HEK293 (cell line): ENCODE data around the gene ENDOU.

Source experiments
- CTCF ChIA-PET: fragments of 350-600 bp; formaldehyde crosslinking; extraction: SDS; loops from one replicate; lab custom pipeline; 2021; ENCODE audit warnings: antibody characterized with exemption; lab: Yijun Ruan, JAX
- POLR2A ChIA-PET: fragments of 300-600 bp; formaldehyde crosslinking; extraction: SDS; loops from one replicate; lab custom pipeline; 2020; ENCODE audit warnings: antibody characterized with exemption, inconsistent platforms; lab: Yijun Ruan, JAX
- H3K27ac ChIP-seq: fragments of 200-500 bp; sonication (Bioruptor generic); 2 replicates; pipeline ENCODE4 v1.5.1; 2014; ENCODE audit warnings: low read depth, low read length, control low read depth, inconsistent platforms; ENCODE audit errors: extremely low read depth
- H3K36me3 ChIP-seq, 2 experiments: fragments of 200-500 bp in 1 of 2; sonication (Bioruptor generic) in 1 of 2; 1 replicate in 1 of 2; 2 replicates in 1 of 2; pipeline ENCODE4 v1.5.1; 2014 to 2017; ENCODE audit warnings: inconsistent platforms in 2 of 2, low read length in 2 of 2; ENCODE audit not compliant: control insufficient read depth in 2 of 2, insufficient read depth in 1 of 2
- H3K4me1 ChIP-seq: fragments of 200-500 bp; sonication (Bioruptor generic); 2 replicates; pipeline ENCODE4 v1.5.1; 2014; ENCODE audit warnings: mild to moderate bottlenecking, low read length, inconsistent platforms; ENCODE audit not compliant: control insufficient read depth, insufficient read depth
- H3K4me3 ChIP-seq: 2 replicates; pipeline ENCODE4 v1.5.1; 2011; ENCODE audit warnings: low read depth, mild to moderate bottlenecking, control low read depth, low read length, moderate library complexity
- H3K9me3 ChIP-seq: fragments of 200-500 bp; sonication (Bioruptor generic); 2 replicates; pipeline ENCODE4 v1.5.1; 2014; ENCODE audit warnings: low read depth, low read length, inconsistent platforms; ENCODE audit not compliant: control insufficient read depth, insufficient read depth
- BCL11A ChIP-seq: fragments of 450-650 bp; formaldehyde crosslinking; IDR thresholded peaks from 2 replicates; pipeline ENCODE4 v1.5.1; 2016; ENCODE audit warnings: low read depth, missing biosample characterization, missing genetic modification characterization
- EGR2 ChIP-seq: fragments of 450-650 bp; formaldehyde crosslinking; IDR thresholded peaks from 2 replicates; pipeline ENCODE4 v1.5.1; 2016; ENCODE audit warnings: low read depth, missing biosample characterization, missing genetic modification characterization
- HOXC10 ChIP-seq: sonication (generic); formaldehyde crosslinking; IDR thresholded peaks from 2 replicates; pipeline ENCODE4 v1.8.1; 2023; ENCODE audit warnings: mild to moderate bottlenecking, missing genetic modification reagents
- IKZF3 ChIP-seq: fragments of 450-650 bp; IDR thresholded peaks from 2 replicates; pipeline ENCODE4 v1.5.0; 2018; ENCODE audit warnings: missing biosample characterization, mild to moderate bottlenecking, missing genetic modification characterization, moderate library complexity
- PRDM1 ChIP-seq: fragments of 450-650 bp; formaldehyde crosslinking; IDR thresholded peaks from 2 replicates; pipeline ENCODE4; 2016; ENCODE audit warnings: missing biosample characterization, missing genetic modification characterization
- PRDM10 ChIP-seq: fragments of 450-650 bp; formaldehyde crosslinking; IDR thresholded peaks from 2 replicates; pipeline ENCODE4 v1.5.1; 2016; ENCODE audit warnings: missing biosample characterization, missing genetic modification characterization
- SCRT2 ChIP-seq: fragments of 450-650 bp; formaldehyde crosslinking; IDR thresholded peaks from 2 replicates; pipeline ENCODE4 v1.5.1; 2016; ENCODE audit warnings: missing biosample characterization, missing genetic modification characterization
- YY1 ChIP-seq: fragments of 450-650 bp; formaldehyde crosslinking; IDR thresholded peaks from 2 replicates; pipeline ENCODE4 v1.5.1; 2018; ENCODE audit warnings: missing biosample characterization, missing genetic modification characterization
- ZBTB20 ChIP-seq: fragments of 450-650 bp; formaldehyde crosslinking; IDR thresholded peaks from 2 replicates; pipeline ENCODE4 v1.5.1; 2016; ENCODE audit warnings: missing biosample characterization, missing genetic modification characterization
- ZBTB48 ChIP-seq: fragments of 450-650 bp; formaldehyde crosslinking; IDR thresholded peaks from 2 replicates; pipeline ENCODE4 v1.5.1; 2016; ENCODE audit warnings: missing biosample characterization, missing genetic modification characterization
- ZFHX2 ChIP-seq: fragments of 450-650 bp; formaldehyde crosslinking; conservative IDR thresholded peaks from 2 replicates; pipeline ENCODE4 v1.5.1; 2016; ENCODE audit warnings: missing biosample characterization, missing genetic modification characterization
- ZNF114 ChIP-seq: fragments of 450-650 bp; formaldehyde crosslinking; IDR thresholded peaks from 2 replicates; pipeline ENCODE4 v1.5.0; 2017; ENCODE audit warnings: missing biosample characterization, missing genetic modification characterization
- ZNF121 ChIP-seq: fragments of 450-650 bp; formaldehyde crosslinking; IDR thresholded peaks from 2 replicates; pipeline ENCODE4 v1.5.1; 2016; ENCODE audit warnings: missing biosample characterization, missing genetic modification characterization
- ZNF2 ChIP-seq: fragments of 450-650 bp; formaldehyde crosslinking; IDR thresholded peaks from 2 replicates; pipeline ENCODE4 v1.5.1; 2016; ENCODE audit warnings: missing biosample characterization, missing genetic modification characterization
- ZNF423 ChIP-seq: fragments of 450-650 bp; formaldehyde crosslinking; IDR thresholded peaks from 2 replicates; pipeline ENCODE4 v1.5.1; 2016; ENCODE audit warnings: missing biosample characterization, missing genetic modification characterization
- ZNF513 ChIP-seq: fragments of 450-650 bp; IDR thresholded peaks from 2 replicates; pipeline ENCODE4 v1.5.1; 2018; ENCODE audit warnings: missing biosample characterization, missing genetic modification characterization
- ZNF560 ChIP-seq: fragments of 450-650 bp; formaldehyde crosslinking; IDR thresholded peaks from 2 replicates; pipeline ENCODE4 v1.5.1; 2017; ENCODE audit warnings: missing biosample characterization, missing genetic modification characterization, borderline replicate concordance
- ZNF626 ChIP-seq: fragments of 450-650 bp; sonication (Bioruptor Pico); formaldehyde crosslinking; IDR thresholded peaks from 2 replicates; pipeline ENCODE4 v1.5.1; 2018; ENCODE audit warnings: missing biosample characterization, missing genetic modification characterization, inconsistent platforms
- ZNF677 ChIP-seq: fragments of 450-650 bp; IDR thresholded peaks from 2 replicates; pipeline ENCODE4 v1.5.0; 2018; ENCODE audit warnings: missing biosample characterization, mild to moderate bottlenecking, missing genetic modification characterization, moderate library complexity
- ZNF768 ChIP-seq: fragments of 450-650 bp; formaldehyde crosslinking; IDR thresholded peaks from 2 replicates; pipeline ENCODE4 v1.5.1; 2018; ENCODE audit warnings: missing biosample characterization, mild to moderate bottlenecking, missing genetic modification characterization
- ZNF776 ChIP-seq: fragments of 450-650 bp; formaldehyde crosslinking; IDR thresholded peaks from 2 replicates; pipeline ENCODE4 v1.5.0; 2017; ENCODE audit warnings: missing biosample characterization, missing genetic modification characterization, borderline replicate concordance
- ZNF830 ChIP-seq: fragments of 450-650 bp; IDR thresholded peaks from 2 replicates; pipeline ENCODE4 v1.5.0; 2018; ENCODE audit warnings: missing biosample characterization, missing genetic modification characterization, low read depth, mild to moderate bottlenecking, moderate library complexity
- ZSCAN16 ChIP-seq: fragments of 450-650 bp; formaldehyde crosslinking; IDR thresholded peaks from 2 replicates; pipeline ENCODE4 v1.5.1; 2016; ENCODE audit warnings: missing biosample characterization, missing genetic modification characterization
- ZSCAN23 ChIP-seq: fragments of 450-650 bp; formaldehyde crosslinking; IDR thresholded peaks from 2 replicates; pipeline ENCODE4 v1.5.1; 2016; ENCODE audit warnings: missing biosample characterization, missing genetic modification characterization

Gene ENDOU

GRCh38 chr12:47731723-47732122, 6.4 kb upstream of the ENDOU start:
- Histone ChIP-seq H3K9me3 (no peaks in the 10 kb centered on the region), H3K36me3 (no peaks in the 10 kb centered on the region)
- TF ChIP-seq SCRT2 (tag by site-specific recombination) (peak; percentile 20; the same call in 1 of the 2 replicates), PRDM10 (tag by site-specific recombination) (peak; percentile 1; the same call in 1 of the 2 replicates), IKZF3 (tag by site-specific recombination) (no peak)
- TF ChIP-seq, all 188 proteins: peak for 2
- Histone ChIP-seq H3K4me1 (no peaks in the 10 kb centered on the region), H3K27ac (no peak overlapping the region), H3K4me3 (no peak overlapping the region)
- ChIA-PET POLR2A (interaction anchor here (0.5 kb wide), 1 partner anchor 25 kb away, joined by 3 read pairs; no protein-coding TSS in a partner anchor), CTCF (interaction anchor here (0.6 to 22.5 kb wide), 4 partner anchors 11 to 107 kb away, joined by 3 to 353 read pairs (median 6); no protein-coding TSS in a partner anchor)

GRCh38 chr12:47730341-47730744, 5.1 kb upstream of the ENDOU start:
- no peaks in the 10 kb centered on the region for H3K9me3 ChIP-seq
- no peak overlapping the region for H3K4me3 ChIP-seq
- no peak overlapping the region for H3K27ac ChIP-seq
- TF ChIP-seq ZNF423 (tag by site-specific recombination) (no peak), ZNF776 (tag by site-specific recombination) (no peak), ZSCAN23 (no peak), YY1 (tag by site-specific recombination) (no peak), ZNF560 (tag by site-specific recombination) (no peak), ZBTB48 (tag by site-specific recombination) (no peak), ZNF2 (no peak), ZNF768 (tag by site-specific recombination) (no peak), HOXC10 (CRISPR knock-in tag) (no peak), ZNF626 (tag by site-specific recombination) (no peak)
- H3K36me3 ChIP-seq = no peaks in the 10 kb centered on the region
- CTCF ChIA-PET = interaction anchor here (0.7 to 22.5 kb wide), 5 partner anchors 13 to 108 kb away, joined by 3 to 353 read pairs (median 5); no protein-coding TSS in a partner anchor
- POLR2A ChIA-PET = no interaction called here
- H3K4me1 ChIP-seq = no peaks in the 10 kb centered on the region

- H3K36me3 ChIP-seq = no peaks in the 10 kb centered on the region
- no peak overlapping the region for H3K4me3 ChIP-seq
- ChIA-PET CTCF (interaction anchor here (1.2 to 22.5 kb wide), 4 partner anchors 13 to 109 kb away, joined by 5 to 353 read pairs (median 10); no protein-coding TSS in a partner anchor), POLR2A (no interaction called here)
- no peaks in the 10 kb centered on the region for H3K9me3 ChIP-seq
- H3K27ac ChIP-seq = no peak overlapping the region
- TF ChIP-seq ZNF677 (tag by site-specific recombination) (no peak), ZNF830 (tag by site-specific recombination) (no peak), ZNF114 (tag by site-specific recombination) (no peak), ZNF121 (no peak), ZNF513 (tag by site-specific recombination) (0 out of 2 replicates have a peak, but pooled peaks have one; percentile 17), BCL11A (tag by site-specific recombination) (no peak), ZBTB20 (0 out of 2 replicates have a peak, but pooled peaks have one; percentile 19), PRDM1 (no peak), EGR2 (tag by site-specific recombination) (peak; percentile 83), ZFHX2 (tag by site-specific recombination) (peak; percentile 52), SCRT2 (tag by site-specific recombination) (0 out of 2 replicates have a peak, but pooled peaks have one; percentile 31), ZSCAN16 (no peak)
- TF ChIP-seq, all 188 proteins: peak for 5
- no peaks in the 10 kb centered on the region for H3K4me1 ChIP-seq
Observed at GRCh38 chr12:47729233-47729632, 3.9 kb upstream of the ENDOU start.
